Heart right ventricle (tissue), 16 donors: ENCODE data around the gene SLC37A2. TPM values are rescaled to one million over a fixed set of nuclear protein-coding genes. Genes with fewer than 3 reads are reported as not detected.
A peak's percentile ranks its signal among the peaks of the same experiment; 100 is the strongest.

ENCODE experiments used
- ATAC-seq, 8 donors: fragments of 200-7000 bp; cut with Tn5 transposase; one replicate each; pipeline ENCODE4 v1.9.1; 2020; ENCODE audit warnings: mild to moderate bottlenecking in 8 of 8, moderate library complexity in 8 of 8, moderate number of reproducible peaks in 1 of 8
- DNase-seq, 2 donors: peaks; one replicate each; pipeline ENCODE4 v3.0.0-alpha.2; 2020
- H3K27ac ChIP-seq, 10 donors: fragments of 200-600 bp; sonication (generic) in 2 of 10; one replicate each; pipeline versions ENCODE4 v1.5.0 to v1.8.0; 2020 to 2022; ENCODE audit warnings: mild to moderate bottlenecking in 3 of 10
- H3K27me3 ChIP-seq, 7 donors: fragments of 200-600 bp; one replicate each; pipeline ENCODE4 v1.8.0; 2021 to 2022; ENCODE audit warnings: mild to moderate bottlenecking in 2 of 7
- H3K36me3 ChIP-seq, 9 donors: fragments of 200-600 bp; sonication (generic) in 1 of 9; one replicate each; pipeline versions ENCODE4 v1.5.0 to v1.8.0; 2020 to 2022; ENCODE audit warnings: mild to moderate bottlenecking in 2 of 9
- H3K4me1 ChIP-seq, 9 donors: fragments of 200-600 bp; sonication (generic) in 1 of 9; one replicate each; pipeline versions ENCODE4 v1.5.0 to v1.8.0; 2020 to 2022; ENCODE audit warnings: mild to moderate bottlenecking in 4 of 9
- H3K4me3 ChIP-seq, 10 donors: fragments of 200-600 bp; sonication (generic) in 2 of 10; one replicate each; pipeline versions ENCODE4 v1.5.0 to v1.8.0; 2020 to 2022; ENCODE audit warnings: mild to moderate bottlenecking in 7 of 10, moderate library complexity in 2 of 10
- H3K9me3 ChIP-seq, 11 donors: fragments of 200-600 bp in 10 of 11; sonication (generic) in 2 of 11; one replicate each; pipeline versions ENCODE4 v1.5.0 to v1.8.0; 2013 to 2022; ENCODE audit warnings: mild to moderate bottlenecking in 2 of 11, control low read depth in 1 of 11, moderate library complexity in 1 of 11
- WGBS, 2 donors: extraction: QIAGEN DNeasy Blood & Tissue Kit; methylation state at CpG; one replicate each; pipeline ENCODE4 v1.1.7; 2013; ENCODE audit warnings: inconsistent platforms in 1 of 2; 5-methylcytosine and 5-hydroxymethylcytosine counted together
- intact Hi-C, 10 donors: fragments of 100-400 bp; cut with DNase I; formaldehyde crosslinking; loops; one replicate each; pipeline versions ENCODE4 v1.11.1 to v1.14.2; 2022
- polyA plus RNA-seq, 2 donors: library from polyadenylated mRNA; stranded (reverse); fragments of 200-250 nt; gene quantifications; one replicate each; pipeline ENCODE4 v1.2.3, GENCODE V29; 2013
- total RNA-seq, 10 donors: library from RNA; stranded (reverse); fragmentation: NEBNext Ultra II Directional in 3 of 10; extraction: Animal tissue kit (Norgen Biotek cat#: 25700) in 3 of 10; gene quantifications; one replicate each; pipeline versions ENCODE4 v1.2.1 to v1.2.4, GENCODE V29; 2021 to 2023
- TF ChIP-seq, protein P1 (sequence below), 9 donors: fragments of 200-600 bp; sonication (generic) in 2 of 9; IDR thresholded peaks; one replicate each; pipeline versions ENCODE4 v1.5.0 to v1.8.0; 2021 to 2022; ENCODE audit warnings: antibody characterized with exemption in 9 of 9, mild to moderate bottlenecking in 5 of 9, moderate library complexity in 1 of 9
- donor health status: Arrhythmogenic right ventricular cardiomyopathy.
- donor health status: ischemic (EF 13 %, LVEDD 7.1; RV severe dilation, severe dysfunction).
- donor health status: healthy with polysubstance abuse.
- donor health status: DM: no; HTN: yes; CAD: no.
- donor health status: DM: no; HTN: no; CAD: no.
- donor health status: ischemic (EF 25% LVEDD 6.9; RV normal size, moderate dysfunction).
- donor health status: ischemic (EF 25% LVEDD 5.7; RV mildly dilated, moderate dysfunction).
- donor health status: healthy.
- donor health status: DM: yes; HTN: yes; CAD: no.
- donor health status: Ischemic cardiomyopathy.
- donor health status: ischemic (EF 35%, LVEDD 5.7; RV mildly dilated, moderate dysfunction).
- donor health status: nonischemic (EF 11% LVEDD 7.7; RV severe dilation, severe dysfunction).
- donor health status: DM: yes; HTN: yes; CAD: no.
- donor health status: PGD.
- donor health status: ischemic (EF 29% LVEDD 5.4; RV normal size, mild dysfunction).
- donor health status: nonischemic (EF 23%, LVEDD 6.1; RV moderate dilation, normal function).

The SLC37A2 gene
- total and polyA plus RNA-seq, 12 donors: 0.74 to 10.5 (median 1.3) TPM

GRCh38 chr11:125091877-125092664 lies 29.0 kb downstream of the SLC37A2 start:
- peaks cover 0 to 10% (median 5%) of the 10 kb centered on the region in 9 donors for H3K4me1 ChIP-seq
- no peaks in the 10 kb centered on the region for H3K27me3 ChIP-seq
- no peak overlapping the region for H3K27ac ChIP-seq
- ATAC-seq (peak in 4 of 8 donors; percentile 18 to 30 (median 26)), DNase-seq (no peak)
- no peaks in the 10 kb centered on the region for H3K9me3 ChIP-seq
- peaks cover 0 to 29% (median 8%) of the 10 kb centered on the region in 9 donors for H3K36me3 ChIP-seq
- TF ChIP-seq, protein P1, sequence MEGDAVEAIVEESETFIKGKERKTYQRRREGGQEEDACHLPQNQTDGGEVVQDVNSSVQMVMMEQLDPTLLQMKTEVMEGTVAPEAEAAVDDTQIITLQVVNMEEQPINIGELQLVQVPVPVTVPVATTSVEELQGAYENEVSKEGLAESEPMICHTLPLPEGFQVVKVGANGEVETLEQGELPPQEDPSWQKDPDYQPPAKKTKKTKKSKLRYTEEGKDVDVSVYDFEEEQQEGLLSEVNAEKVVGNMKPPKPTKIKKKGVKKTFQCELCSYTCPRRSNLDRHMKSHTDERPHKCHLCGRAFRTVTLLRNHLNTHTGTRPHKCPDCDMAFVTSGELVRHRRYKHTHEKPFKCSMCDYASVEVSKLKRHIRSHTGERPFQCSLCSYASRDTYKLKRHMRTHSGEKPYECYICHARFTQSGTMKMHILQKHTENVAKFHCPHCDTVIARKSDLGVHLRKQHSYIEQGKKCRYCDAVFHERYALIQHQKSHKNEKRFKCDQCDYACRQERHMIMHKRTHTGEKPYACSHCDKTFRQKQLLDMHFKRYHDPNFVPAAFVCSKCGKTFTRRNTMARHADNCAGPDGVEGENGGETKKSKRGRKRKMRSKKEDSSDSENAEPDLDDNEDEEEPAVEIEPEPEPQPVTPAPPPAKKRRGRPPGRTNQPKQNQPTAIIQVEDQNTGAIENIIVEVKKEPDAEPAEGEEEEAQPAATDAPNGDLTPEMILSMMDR (IDR thresholded peaks at IDR 0.05): no peak
- intact Hi-C loops: loop anchor here (1.0 to 10.0 kb wide), 15 partner anchors 33 to 343 kb away; no protein-coding TSS in a partner anchor
- 81 to 87% methylated on average over 6 of the region's 6 CpGs for WGBS, 2 donors
- H3K4me3 ChIP-seq: no peak overlapping the region

- TF ChIP-seq, protein P1 (IDR thresholded peaks at IDR 0.05): no peak
- peaks cover 0 to 10% (median 5%) of the 10 kb centered on the region in 9 donors for H3K4me1 ChIP-seq
- no peak overlapping the region for H3K4me3 ChIP-seq
- DNase-seq (no peak), ATAC-seq (no peak)
- WGBS, 2 donors: 81 to 94% methylated on average over 6 of the region's 6 CpGs
- intact Hi-C loops: loop anchor here (5.0 to 10.0 kb wide), 12 partner anchors 50 to 342 kb away; no protein-coding TSS in a partner anchor
- H3K27me3 ChIP-seq: no peaks in the 10 kb centered on the region
- H3K36me3 ChIP-seq: peaks cover 0 to 35% (median 14%) of the 10 kb centered on the region in 9 donors
- H3K27ac ChIP-seq: no peak overlapping the region
- no peaks in the 10 kb centered on the region for H3K9me3 ChIP-seq
Measured at GRCh38 chr11:125092669-125093068, 29.6 kb downstream of the SLC37A2 start.

DNA sequence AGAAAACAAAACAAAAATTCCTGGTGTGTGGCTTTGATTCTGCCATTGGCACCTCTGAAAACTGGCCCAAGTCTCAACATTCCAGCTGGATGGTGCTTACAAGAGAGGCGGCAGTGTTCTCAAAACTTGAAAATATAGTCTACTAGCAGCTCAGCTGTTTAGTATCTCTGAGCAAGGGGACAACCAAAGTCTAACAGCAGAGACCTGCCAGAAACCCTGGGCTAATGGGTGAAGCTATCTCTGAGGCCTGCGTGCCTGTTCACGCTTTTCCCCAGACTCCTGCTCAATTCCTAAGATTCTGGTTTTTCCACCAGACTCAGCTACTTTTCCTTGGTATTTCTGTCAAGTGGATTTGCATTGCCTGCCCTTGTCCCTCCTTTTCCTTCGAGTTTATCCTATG lies 30.4 kb downstream of the SLC37A2 start:
- Histone ChIP-seq H3K4me1 (peaks cover 0 to 10% (median 5%) of the 10 kb centered on the region in 9 donors), H3K9me3 (no peaks in the 10 kb centered on the region), H3K27ac (no peak overlapping the region), H3K36me3 (peaks cover 0 to 44% (median 16%) of the 10 kb centered on the region in 9 donors), H3K27me3 (no peaks in the 10 kb centered on the region), H3K4me3 (no peak overlapping the region)
- DNase-seq: no peak
- WGBS, 2 donors: 71 to 85% methylated on average over 4 of the region's 4 CpGs
- intact Hi-C loops: loop anchor here (5.0 to 10.0 kb wide), 12 partner anchors 49 to 341 kb away; no protein-coding TSS in a partner anchor
- TF ChIP-seq, protein P1 (IDR thresholded peaks at IDR 0.05): no peak
- no peak for ATAC-seq

DNA sequence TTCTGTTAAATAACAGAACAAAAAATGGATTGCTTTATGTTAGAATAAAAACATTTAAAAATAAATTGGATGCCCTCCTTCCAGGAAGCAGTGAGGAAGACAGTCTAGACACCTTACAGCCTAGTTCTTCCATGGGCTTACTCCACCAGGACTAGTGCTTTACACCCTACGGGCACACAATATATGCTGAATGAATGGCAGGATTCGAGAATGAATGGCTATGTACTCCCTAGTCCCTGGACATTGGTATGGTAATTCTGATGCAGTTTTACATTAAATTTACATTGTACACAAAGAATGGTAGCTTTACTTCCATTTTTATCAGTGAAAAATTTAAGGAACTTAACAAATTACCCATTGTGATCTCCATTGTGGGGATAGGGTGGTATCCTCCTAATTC lies 31.6 kb downstream of the SLC37A2 start:
- intact Hi-C loops: loop anchor here (5.0 to 10.0 kb wide), 12 partner anchors 48 to 340 kb away; no protein-coding TSS in a partner anchor

More for the DNA sequence above, 31.6 kb downstream of the SLC37A2 start:
- peaks cover 0 to 10% (median 5%) of the 10 kb centered on the region in 9 donors for H3K4me1 ChIP-seq
- no peak overlapping the region for H3K27ac ChIP-seq
- ATAC-seq (no peak), DNase-seq (no peak)
- WGBS, 2 donors: 93% methylated on average over 2 of the region's 2 CpGs
- no peak overlapping the region for H3K4me3 ChIP-seq
- TF ChIP-seq, protein P1 (IDR thresholded peaks at IDR 0.05): no peak
- H3K27me3 ChIP-seq: no peaks in the 10 kb centered on the region
- no peaks in the 10 kb centered on the region for H3K9me3 ChIP-seq
- peaks cover 0 to 55% (median 16%) of the 10 kb centered on the region in 9 donors for H3K36me3 ChIP-seq
